ENCODE data around the gene HDAC5.
"Not testable (repeated sequence)": the region's sequence is repeated elsewhere in the genome, so short reads cannot be mapped to it uniquely, and the experiment has no call there.

HDAC5 gene

DNA sequence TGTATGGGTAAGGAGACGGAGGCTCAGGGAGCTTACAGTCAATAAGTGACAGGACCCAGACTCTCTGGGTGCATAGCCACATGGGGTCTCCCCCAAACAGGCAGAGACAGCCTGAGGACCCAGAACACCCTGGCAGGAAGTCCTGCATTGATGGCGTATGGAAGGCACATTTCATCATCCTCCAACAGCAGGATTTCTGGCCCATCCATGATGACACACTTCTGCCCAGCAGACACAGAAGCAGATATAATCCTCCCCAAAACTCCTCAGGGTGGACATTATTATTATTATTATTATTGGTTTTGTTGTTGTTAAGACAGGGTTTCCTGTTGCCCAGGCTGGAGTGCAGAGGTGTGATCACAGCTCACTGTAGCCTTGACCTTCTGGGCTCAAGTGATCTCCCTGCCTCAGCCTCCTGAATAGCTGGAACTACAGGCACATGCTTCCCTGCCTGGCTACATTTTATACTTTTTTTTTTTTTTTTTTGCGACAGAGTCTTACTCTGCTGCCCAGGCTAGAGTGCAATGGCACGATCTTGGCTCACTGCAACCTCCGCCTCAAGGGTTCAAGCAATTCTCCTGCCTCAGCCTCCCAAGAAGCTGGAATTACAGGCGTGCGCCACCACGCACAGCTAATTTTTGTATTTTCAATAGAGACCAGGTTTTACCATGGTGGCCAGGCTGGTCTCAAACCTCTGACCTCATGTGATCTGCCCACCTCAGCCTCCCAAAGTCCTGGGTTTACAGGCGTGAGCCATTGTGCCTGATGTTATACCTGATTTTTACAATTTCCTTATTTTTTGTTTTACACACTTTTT, 11.5 kb upstream of the HDAC5 start:
- H3K4me1 ChIP-seq (ENCODE audit: low read depth, poor library complexity, severe bottlenecking): peaks cover 17% of the 10 kb centered on the region
- no peak overlapping the region for H3K4me2 ChIP-seq
- no peaks in the 10 kb centered on the region for H3K79me2 ChIP-seq (ENCODE audit: insufficient read depth, low read depth)
- H3K27me3 ChIP-seq (ENCODE audit: insufficient read depth, low read depth): no peaks in the 10 kb centered on the region
- H3K27ac ChIP-seq: no peak overlapping the region
- TF ChIP-seq, protein P1, sequence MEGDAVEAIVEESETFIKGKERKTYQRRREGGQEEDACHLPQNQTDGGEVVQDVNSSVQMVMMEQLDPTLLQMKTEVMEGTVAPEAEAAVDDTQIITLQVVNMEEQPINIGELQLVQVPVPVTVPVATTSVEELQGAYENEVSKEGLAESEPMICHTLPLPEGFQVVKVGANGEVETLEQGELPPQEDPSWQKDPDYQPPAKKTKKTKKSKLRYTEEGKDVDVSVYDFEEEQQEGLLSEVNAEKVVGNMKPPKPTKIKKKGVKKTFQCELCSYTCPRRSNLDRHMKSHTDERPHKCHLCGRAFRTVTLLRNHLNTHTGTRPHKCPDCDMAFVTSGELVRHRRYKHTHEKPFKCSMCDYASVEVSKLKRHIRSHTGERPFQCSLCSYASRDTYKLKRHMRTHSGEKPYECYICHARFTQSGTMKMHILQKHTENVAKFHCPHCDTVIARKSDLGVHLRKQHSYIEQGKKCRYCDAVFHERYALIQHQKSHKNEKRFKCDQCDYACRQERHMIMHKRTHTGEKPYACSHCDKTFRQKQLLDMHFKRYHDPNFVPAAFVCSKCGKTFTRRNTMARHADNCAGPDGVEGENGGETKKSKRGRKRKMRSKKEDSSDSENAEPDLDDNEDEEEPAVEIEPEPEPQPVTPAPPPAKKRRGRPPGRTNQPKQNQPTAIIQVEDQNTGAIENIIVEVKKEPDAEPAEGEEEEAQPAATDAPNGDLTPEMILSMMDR (conservative IDR thresholded peaks at IDR 0.05; ENCODE audit: low read depth, low read length): no peak
- H3K36me3 ChIP-seq (ENCODE audit: insufficient read depth): no peaks in the 10 kb centered on the region
- H3K4me3 ChIP-seq (IDR thresholded peaks at IDR 0.05; ENCODE audit: insufficient read depth, low read depth, low read length): no peak overlapping the region
- H3K9ac ChIP-seq: no peak overlapping the region
- H2AFZ ChIP-seq (ENCODE audit: low read depth): no peak overlapping the region
- no peaks in the 10 kb centered on the region for H4K20me1 ChIP-seq (ENCODE audit: insufficient read depth)

DNA sequence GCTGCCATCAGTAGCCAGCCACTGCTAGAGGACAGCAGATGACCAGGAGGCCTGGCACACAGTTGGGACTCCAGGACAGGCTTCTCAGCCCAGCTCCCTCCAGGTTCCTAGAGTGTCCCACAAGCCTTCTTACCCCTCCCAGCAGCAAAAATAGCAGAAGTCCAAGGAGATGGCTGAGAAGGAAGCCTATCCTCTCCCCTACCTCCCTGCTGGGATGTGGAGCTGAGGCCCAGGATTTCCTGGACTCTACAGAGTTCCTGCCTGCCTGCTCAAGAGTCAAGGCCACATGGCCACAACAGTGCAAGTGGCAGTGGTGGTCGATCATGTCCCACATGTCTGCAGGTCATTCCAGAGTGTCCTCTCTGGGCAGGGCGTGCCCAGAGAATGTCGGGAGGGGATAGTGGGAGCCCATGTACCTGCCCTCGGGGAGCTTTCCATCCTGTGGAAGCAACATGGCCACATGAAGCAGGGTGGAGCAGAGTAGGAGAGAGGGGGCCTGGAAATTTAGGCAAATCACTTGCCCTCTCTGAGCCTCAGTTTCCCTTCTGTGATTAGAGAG, 10.6 kb upstream of the HDAC5 start:
- Histone ChIP-seq H3K79me2 (ENCODE audit: insufficient read depth, low read depth) (no peaks in the 10 kb centered on the region), H2AFZ (ENCODE audit: low read depth) (no peak overlapping the region), H4K20me1 (ENCODE audit: insufficient read depth) (no peaks in the 10 kb centered on the region), H3K27me3 (ENCODE audit: insufficient read depth, low read depth) (no peaks in the 10 kb centered on the region), H3K4me2 (no peak overlapping the region), H3K27ac (no peak overlapping the region), H3K4me3 (IDR thresholded peaks at IDR 0.05; ENCODE audit: insufficient read depth, low read depth, low read length) (no peak overlapping the region), H3K4me1 (ENCODE audit: low read depth, poor library complexity, severe bottlenecking) (peaks cover 17% of the 10 kb centered on the region), H3K9ac (no peak overlapping the region), H3K36me3 (ENCODE audit: insufficient read depth) (no peaks in the 10 kb centered on the region)
- TF ChIP-seq, protein P1 (conservative IDR thresholded peaks at IDR 0.05; ENCODE audit: low read depth, low read length): no peak

DNA sequence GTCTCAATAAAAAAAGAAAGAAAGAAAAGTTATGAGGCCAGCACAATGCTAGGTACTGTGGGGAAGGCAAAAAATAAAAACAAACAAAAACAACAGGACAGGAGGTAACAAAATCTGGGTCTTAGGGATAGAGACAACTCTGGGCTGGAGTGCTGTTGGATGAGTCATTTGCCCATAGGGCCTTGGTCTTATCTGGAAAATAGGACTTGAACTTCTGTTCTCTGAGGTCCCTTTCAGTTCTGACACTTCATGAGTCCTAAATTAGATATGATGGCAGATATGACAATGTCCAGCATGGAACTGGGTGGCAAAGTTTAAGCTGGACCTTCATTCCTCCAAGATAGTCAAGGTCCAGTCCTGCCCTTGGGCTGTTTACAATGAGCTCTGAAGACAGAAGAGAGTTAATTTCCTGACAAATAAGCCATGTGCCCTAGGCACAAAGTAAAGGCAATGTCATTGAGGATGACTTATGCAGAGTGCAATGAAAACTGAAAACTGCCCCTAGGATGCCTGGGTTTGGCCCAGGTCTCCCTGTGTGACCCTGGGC, 8.9 kb upstream of the HDAC5 start:
- H3K4me2 ChIP-seq: peak overlapping the region; percentile 11; the same call in 1 of the 2 replicates
- no peak overlapping the region for H3K4me3 ChIP-seq (IDR thresholded peaks at IDR 0.05; ENCODE audit: insufficient read depth, low read depth, low read length)
- H3K36me3 ChIP-seq (ENCODE audit: insufficient read depth): no peaks in the 10 kb centered on the region
- peaks cover 17% of the 10 kb centered on the region for H3K4me1 ChIP-seq (ENCODE audit: low read depth, poor library complexity, severe bottlenecking)
- no peaks in the 10 kb centered on the region for H4K20me1 ChIP-seq (ENCODE audit: insufficient read depth)
- H2AFZ ChIP-seq (ENCODE audit: low read depth): peak overlapping the region; percentile 7; the same call in 1 of the 2 replicates
- TF ChIP-seq, protein P1 (conservative IDR thresholded peaks at IDR 0.05; ENCODE audit: low read depth, low read length): no peak
- H3K27ac ChIP-seq: peak overlapping the region; percentile 43
- H3K27me3 ChIP-seq (ENCODE audit: insufficient read depth, low read depth): no peaks in the 10 kb centered on the region
- no peaks in the 10 kb centered on the region for H3K79me2 ChIP-seq (ENCODE audit: insufficient read depth, low read depth)
- H3K9ac ChIP-seq: no peak overlapping the region

DNA sequence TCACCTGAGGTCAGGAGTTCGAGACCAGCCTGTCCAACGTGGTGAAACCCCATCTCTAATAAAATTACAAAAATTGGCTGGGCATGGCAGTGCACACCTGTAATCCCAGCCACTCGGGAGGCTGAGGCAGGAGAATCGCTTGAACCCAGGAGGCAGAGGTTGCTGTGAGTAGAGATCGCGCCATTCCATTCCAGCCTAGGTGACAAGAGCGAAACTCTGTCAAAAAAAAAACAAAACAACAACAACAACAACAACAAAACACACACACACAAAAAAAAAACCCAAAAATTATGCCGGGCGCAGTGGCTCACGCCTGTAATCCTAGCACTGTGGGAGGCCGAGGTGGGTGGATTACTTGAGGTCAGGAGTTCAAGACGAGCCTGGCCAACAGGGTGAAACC, 7.9 kb upstream of the HDAC5 start:
- not testable (repeated sequence) for H3K36me3 ChIP-seq (ENCODE audit: insufficient read depth); H3K9ac ChIP-seq; H2AFZ ChIP-seq (ENCODE audit: low read depth); H3K27me3 ChIP-seq (ENCODE audit: insufficient read depth, low read depth); H3K27ac ChIP-seq; H3K4me3 ChIP-seq (IDR thresholded peaks at IDR 0.05; ENCODE audit: insufficient read depth, low read depth, low read length); H3K79me2 ChIP-seq (ENCODE audit: insufficient read depth, low read depth); H4K20me1 ChIP-seq (ENCODE audit: insufficient read depth); H3K4me2 ChIP-seq
- H3K4me1 ChIP-seq (ENCODE audit: low read depth, poor library complexity, severe bottlenecking): peaks cover 17% of the 10 kb centered on the region

Data from KMS-11 (cell line).